IMR-90 (cell line): ENCODE measurements around the gene KIAA0513. TPM values are rescaled to one million over a fixed set of nuclear protein-coding genes. Genes with fewer than 3 reads are reported as not detected.

Source experiments
- ATAC-seq: fragments of 200-7000 bp; cut with Tn5 transposase; 2 replicates; pipeline ENCODE4 v1.9.1; 2020; ENCODE audit warnings: low read depth, mild to moderate bottlenecking, moderate library complexity
- BruUV-seq: library from RNA; stranded (reverse); fragments of 400-500 nt; replicated peaks from 2 replicates; lab custom pipeline; 2021; lab: Mats Ljungman, UMichigan
- CTCF ChIA-PET: fragments of 300-600 bp; formaldehyde crosslinking; extraction: SDS; loops from one replicate; lab custom pipeline; 2021; ENCODE audit warnings: antibody characterized with exemption; lab: Yijun Ruan, JAX
- POLR2A ChIA-PET: fragments of 300-600 bp; sonication (Branson Sonifier 250); formaldehyde crosslinking; loops from one replicate; lab custom pipeline; 2022; ENCODE audit warnings: antibody characterized with exemption; ENCODE audit not compliant: unreplicated experiment; lab: Charles Lee
- DNase-seq: peaks from one replicate; pipeline ENCODE4 v3.0.0; 2013
- H2AFZ ChIP-seq: replicated peaks from 2 replicates; pipeline ENCODE3; 2013; ENCODE audit warnings: low read length, mild to moderate bottlenecking; ENCODE audit not compliant: poor library complexity
- H2AK5ac ChIP-seq: 2 replicates; pipeline ENCODE4 v1.6.1; 2013; ENCODE audit warnings: low read depth, low read length, inconsistent platforms
- H2AK9ac ChIP-seq: replicated peaks from 2 replicates; pipeline ENCODE3; 2013; ENCODE audit warnings: mild to moderate bottlenecking, low read depth, low read length, moderate library complexity; ENCODE audit not compliant: poor library complexity
- H2BK120ac ChIP-seq: 2 replicates; pipeline ENCODE4 v1.6.1; 2013; ENCODE audit warnings: low read depth, low read length, inconsistent platforms
- H2BK15ac ChIP-seq: 3 replicates; pipeline ENCODE4 v1.6.1; 2013; ENCODE audit warnings: low read depth, low read length, inconsistent platforms
- H2BK20ac ChIP-seq: 2 replicates; pipeline ENCODE4 v1.6.1; 2013; ENCODE audit warnings: low read depth, mild to moderate bottlenecking, inconsistent platforms, low read length, moderate library complexity
- H2BK5ac ChIP-seq: 2 replicates; pipeline ENCODE4 v1.6.1; 2013; ENCODE audit warnings: mild to moderate bottlenecking, low read depth, low read length, inconsistent platforms; ENCODE audit not compliant: poor library complexity, severe bottlenecking
- H3K14ac ChIP-seq: replicated peaks from 2 replicates; pipeline ENCODE4 v1.6.1; 2013; ENCODE audit warnings: low read depth, low read length, inconsistent platforms
- H3K18ac ChIP-seq: 2 replicates; pipeline ENCODE4 v1.6.1; 2013; ENCODE audit warnings: low read depth, low read length, control low read depth
- H3K23ac ChIP-seq: 2 replicates; pipeline ENCODE4 v1.6.1; 2013; ENCODE audit warnings: low read depth, low read length, inconsistent platforms
- H3K27ac ChIP-seq: 2 replicates; pipeline ENCODE4 v1.5.1; 2013; ENCODE audit warnings: mild to moderate bottlenecking, control low read depth, low read length; ENCODE audit not compliant: insufficient read depth
- H3K27me3 ChIP-seq: 2 replicates; pipeline ENCODE4 v1.6.1; 2013; ENCODE audit warnings: low read length; ENCODE audit not compliant: control insufficient read depth, insufficient read depth
- H3K36me3 ChIP-seq: 2 replicates; pipeline ENCODE4 v1.6.1; 2013; ENCODE audit warnings: low read length, mixed read lengths; ENCODE audit not compliant: control insufficient read depth, insufficient read depth
- H3K4ac ChIP-seq: 2 replicates; pipeline ENCODE4 v1.6.1; 2013; ENCODE audit warnings: low read depth, low read length, inconsistent platforms
- H3K4me1 ChIP-seq: 2 replicates; pipeline ENCODE4 v1.6.1; 2013; ENCODE audit warnings: low read length, mixed read lengths; ENCODE audit not compliant: control insufficient read depth, insufficient read depth
- H3K4me2 ChIP-seq: 2 replicates; pipeline ENCODE4 v1.6.1; 2013; ENCODE audit warnings: low read depth, mild to moderate bottlenecking, control low read depth, low read length, moderate library complexity
- H3K4me3 ChIP-seq: 2 replicates; pipeline ENCODE4 v1.5.1; 2013; ENCODE audit warnings: low read depth, mild to moderate bottlenecking, control low read depth, low read length, moderate library complexity; ENCODE audit not compliant: insufficient read depth
- H3K56ac ChIP-seq: 2 replicates; pipeline ENCODE4 v1.6.1; 2013; ENCODE audit warnings: low read length, inconsistent platforms; ENCODE audit not compliant: insufficient read depth; ENCODE audit errors: extremely low read depth
- H3K79me1 ChIP-seq, 2 experiments: 2 replicates each; pipeline ENCODE4 v1.6.1; 2013; ENCODE audit warnings: low read length in 2 of 2, inconsistent platforms in 1 of 2, low read depth in 1 of 2
- H3K9ac ChIP-seq: 2 replicates; pipeline ENCODE4 v1.6.1; 2013; ENCODE audit warnings: low read depth, low read length, control low read depth
- H3K9me1 ChIP-seq: 2 replicates; pipeline ENCODE4 v1.6.1; 2013; ENCODE audit warnings: low read length, inconsistent platforms; ENCODE audit not compliant: insufficient read depth
- H3K9me3 ChIP-seq: 2 replicates; pipeline ENCODE4 v1.6.1; 2013; ENCODE audit warnings: low read length; ENCODE audit not compliant: control insufficient read depth, insufficient read depth
- H4K20me1 ChIP-seq: 2 replicates; pipeline ENCODE4 v1.6.1; 2013; ENCODE audit warnings: low read length, inconsistent platforms; ENCODE audit not compliant: insufficient read depth
- H4K5ac ChIP-seq: 2 replicates; pipeline ENCODE4 v1.6.1; 2013; ENCODE audit warnings: mild to moderate bottlenecking, low read depth, low read length, control low read depth
- H4K8ac ChIP-seq, 2 experiments: 2 replicates each; pipeline ENCODE4 v1.6.1; 2013; ENCODE audit warnings: low read depth in 2 of 2, low read length in 2 of 2, control low read depth in 1 of 2, inconsistent platforms in 1 of 2
- H4K91ac ChIP-seq: 2 replicates; pipeline ENCODE4 v1.6.1; 2013; ENCODE audit warnings: low read depth, low read length, inconsistent platforms; ENCODE audit not compliant: insufficient read depth
- BHLHE40 ChIP-seq: fragments of 150-350 bp; IDR thresholded peaks from 2 replicates; pipeline ENCODE4 v1.6.1; 2016; ENCODE audit warnings: mild to moderate bottlenecking, low read depth, low read length
- CTCF ChIP-seq: conservative IDR thresholded peaks from 2 replicates; pipeline ENCODE4 v1.5.1; 2012; ENCODE audit warnings: mild to moderate bottlenecking, low read depth, low read length, improper control_type of control experiment
- ELK1 ChIP-seq: fragments of 150-350 bp; IDR thresholded peaks from 2 replicates; pipeline ENCODE4 v1.6.1; 2016; ENCODE audit warnings: low read depth, mild to moderate bottlenecking, low read length, moderate library complexity, borderline replicate concordance
- FOS ChIP-seq: fragments of 150-350 bp; IDR thresholded peaks from 2 replicates; pipeline ENCODE4 v1.6.1; 2016; ENCODE audit warnings: low read depth, low read length
- MAFK ChIP-seq: IDR thresholded peaks from 2 replicates; pipeline ENCODE4 v1.6.1; 2012; ENCODE audit warnings: low read depth, low read length, improper control_type of control experiment
- NFE2L2 ChIP-seq: fragments of 150-350 bp; IDR thresholded peaks from 2 replicates; pipeline ENCODE4 v1.6.1; 2016; ENCODE audit warnings: low read depth, mild to moderate bottlenecking, low read length
- RAD21 ChIP-seq: IDR thresholded peaks from 2 replicates; pipeline ENCODE4 v1.6.1; 2012; ENCODE audit warnings: low read length, improper control_type of control experiment
- WGBS, 2 experiments: methylation state at CpG; one replicate each; pipeline versions ENCODE4 v1.1.5 to v1.1.7; 2013; ENCODE audit warnings: missing lambda C conversion rate in 2 of 2; ENCODE audit not compliant: insufficient read length in 1 of 2; ENCODE audit errors: extremely low coverage in 2 of 2; 5-methylcytosine and 5-hydroxymethylcytosine counted together
- dilution Hi-C: fragments of 300-500 bp; cut with HindIII; formaldehyde crosslinking; loops from one replicate; pipeline ENCODE4 v1.14.3; 2018; ENCODE audit warnings: low sequenced_read_pairs; ENCODE audit not compliant: unreplicated experiment
- in situ Hi-C: fragments of 300-500 bp; cut with MboI; formaldehyde crosslinking; loops from 3 replicates; pipeline ENCODE4 v1.14.3; 2019; ENCODE audit warnings: low sequenced_read_pairs, inconsistent platforms, mixed read lengths
- intact Hi-C: fragments of 100-400 bp; cut with micrococcal nuclease; formaldehyde crosslinking; loops from 2 replicates; pipeline ENCODE4 v1.10.0; 2022
- polyA plus RNA-seq, 3 experiments: library from polyadenylated mRNA; depleted of rRNA; stranded (reverse); fragments of >200 nt; gene quantifications; 2 replicates each; pipeline ENCODE4 v1.2.3, GENCODE V29; 2012; ENCODE audit warnings: low replicate concordance in 1 of 3
- total RNA-seq: library from RNA; depleted of rRNA; stranded (reverse); fragments of >200 nt; gene quantifications from 2 replicates; pipeline ENCODE4 v1.2.3, GENCODE V29; 2012

KIAA0513 gene
- total and polyA plus RNA-seq, 2 of the 4 experiments (the other 2 are of a cell fraction) = 9.5 TPM

- H2BK20ac ChIP-seq = no peak overlapping the region
- CTCF ChIA-PET = interaction anchor here (0.8 to 1.4 kb wide), 2 partner anchors 58 to 135 kb away, joined by 3 to 13 read pairs; no protein-coding TSS in a partner anchor
Measured at GRCh38 chr16:85113913-85114312, 86.3 kb downstream of the KIAA0513 start.

More at GRCh38 chr16:85113913-85114312, 86.3 kb downstream of the KIAA0513 start:
- no TSS peak for BruUV-seq
- Histone ChIP-seq H3K4me1 (no peaks in the 10 kb centered on the region; the same call in 1 of the 2 replicates), H4K8ac (no peak overlapping the region), H3K27ac (no peak overlapping the region), H4K20me1 (peaks cover 5% of the 10 kb centered on the region), H3K9me1 (no peaks in the 10 kb centered on the region), H3K56ac (no peak overlapping the region), H3K18ac (no peak overlapping the region), H2AFZ (no peak overlapping the region), H2AK9ac (peak overlapping the region; percentile 28), H3K14ac (no peak overlapping the region), H3K9me3 (no peaks in the 10 kb centered on the region), H3K4me2 (no peak overlapping the region), H3K27me3 (no peaks in the 10 kb centered on the region), H3K9ac (no peak overlapping the region), H3K23ac (no peak overlapping the region), H2AK5ac (peak overlapping the region; percentile 47; the same call in 1 of the 2 replicates), H2BK15ac (no peak overlapping the region), H2BK120ac (no peak overlapping the region), H3K36me3 (no peaks in the 10 kb centered on the region), H2BK5ac (no peak overlapping the region), H3K79me1 (no peaks in the 10 kb centered on the region), H3K4me3 (no peak overlapping the region), H4K5ac (no peak overlapping the region), H4K91ac (no peak overlapping the region), H3K4ac (no peak overlapping the region)
- POLR2A ChIA-PET = no interaction called here
- dilution Hi-C loops (no loop called here), intact Hi-C loops (no loop called here), in situ Hi-C loops (loop anchor here (10.0 kb wide), 1 partner anchor 501 kb away; the partner anchor contains the start of gene GSE1)
- TF ChIP-seq MAFK (no peak), NFE2L2 (no peak), ELK1 (no peak), CTCF (no peak), RAD21 (no peak), BHLHE40 (no peak), FOS (no peak)
- WGBS, 2 experiments = 52% methylated on average over 4 of the region's 14 CpGs; no CpG with 5 or more reads in 1 of the 2 experiments
- ATAC-seq (no peak), DNase-seq (no peak)
